ENCODE results near the gene CTSH.

The CTSH gene

DNA sequence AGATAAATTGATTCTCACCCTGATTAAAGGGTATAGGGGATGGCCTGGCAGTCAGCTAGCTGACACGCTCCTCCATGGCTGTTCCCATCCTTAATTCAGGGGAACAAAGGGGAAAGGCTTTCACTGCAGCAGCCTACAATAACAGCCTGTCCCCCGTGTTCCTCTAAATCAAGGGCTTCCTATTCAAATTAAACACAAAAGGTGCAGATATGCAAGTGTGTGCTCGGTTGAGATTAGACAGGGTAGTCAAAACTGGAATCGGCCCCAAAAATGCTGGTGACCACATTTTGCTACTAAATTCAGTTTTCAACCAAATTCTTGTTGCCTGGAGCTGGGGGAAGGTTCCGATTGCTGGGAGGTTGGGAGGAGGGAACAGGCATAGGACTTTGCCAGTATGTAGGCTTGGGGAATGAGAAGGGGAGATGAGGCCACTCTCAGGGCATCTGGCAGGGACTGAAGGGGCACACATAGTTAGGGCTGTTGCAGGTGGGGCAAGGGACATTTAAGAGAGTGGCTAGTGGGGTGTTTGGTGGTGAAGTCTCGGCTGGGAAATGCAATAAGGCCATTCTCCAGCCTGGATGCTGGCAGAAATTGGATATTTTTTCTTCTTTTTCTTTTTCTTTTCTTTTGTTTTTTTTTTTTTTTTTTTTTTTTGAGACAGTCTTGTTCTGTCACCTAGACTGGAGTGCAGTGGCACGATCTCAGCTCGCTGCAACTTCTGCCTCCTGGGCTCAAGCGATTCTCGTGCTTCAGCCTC, 32.9 kb upstream of the CTSH start:
- DNase-seq: no peak

DNA sequence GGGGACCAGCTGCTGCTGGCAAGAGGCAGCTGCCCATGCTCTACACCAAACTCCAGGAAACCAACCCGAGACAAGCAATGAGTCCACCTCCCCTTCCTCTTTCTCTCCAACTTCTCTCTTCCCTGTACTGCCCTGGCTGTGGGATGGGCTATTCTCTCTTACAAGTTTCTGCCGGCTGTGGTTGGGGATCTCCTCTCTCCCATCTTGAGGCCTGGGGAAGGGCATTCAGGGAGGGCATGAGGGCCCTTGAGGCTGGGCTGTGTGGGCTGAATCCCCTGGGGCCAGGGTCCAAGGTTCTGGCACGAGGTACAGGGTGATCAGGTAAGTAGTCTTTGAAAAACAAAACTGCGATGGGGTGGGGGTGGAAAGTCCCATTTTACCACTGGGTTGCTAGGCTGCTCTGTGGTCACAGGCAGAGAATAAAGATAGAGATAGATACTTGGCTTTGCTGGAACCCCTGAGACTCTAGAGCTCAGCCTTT, 32.3 kb upstream of the CTSH start:
- DNase-seq: no peak

DNA sequence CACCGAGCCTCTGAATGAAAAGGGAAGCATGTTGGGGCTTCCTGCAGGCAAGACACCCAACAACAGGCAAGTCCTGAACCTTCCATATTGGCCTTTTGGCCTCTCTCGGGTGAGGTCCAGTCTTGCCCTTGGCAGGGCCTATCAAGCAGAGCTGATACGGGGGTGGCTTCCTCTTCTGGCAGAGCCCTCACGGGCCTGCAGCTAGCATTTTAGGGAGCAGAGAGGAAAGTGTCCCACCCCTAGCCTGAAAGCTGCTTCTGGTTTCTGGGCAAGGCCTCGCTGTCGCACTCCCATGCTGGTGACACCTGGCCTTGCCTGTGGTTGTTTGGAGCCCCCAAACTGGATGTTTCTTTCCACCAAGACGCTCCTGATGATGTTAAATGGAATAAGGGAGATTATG, 31.8 kb upstream of the CTSH start:
- no peak for DNase-seq

DNA sequence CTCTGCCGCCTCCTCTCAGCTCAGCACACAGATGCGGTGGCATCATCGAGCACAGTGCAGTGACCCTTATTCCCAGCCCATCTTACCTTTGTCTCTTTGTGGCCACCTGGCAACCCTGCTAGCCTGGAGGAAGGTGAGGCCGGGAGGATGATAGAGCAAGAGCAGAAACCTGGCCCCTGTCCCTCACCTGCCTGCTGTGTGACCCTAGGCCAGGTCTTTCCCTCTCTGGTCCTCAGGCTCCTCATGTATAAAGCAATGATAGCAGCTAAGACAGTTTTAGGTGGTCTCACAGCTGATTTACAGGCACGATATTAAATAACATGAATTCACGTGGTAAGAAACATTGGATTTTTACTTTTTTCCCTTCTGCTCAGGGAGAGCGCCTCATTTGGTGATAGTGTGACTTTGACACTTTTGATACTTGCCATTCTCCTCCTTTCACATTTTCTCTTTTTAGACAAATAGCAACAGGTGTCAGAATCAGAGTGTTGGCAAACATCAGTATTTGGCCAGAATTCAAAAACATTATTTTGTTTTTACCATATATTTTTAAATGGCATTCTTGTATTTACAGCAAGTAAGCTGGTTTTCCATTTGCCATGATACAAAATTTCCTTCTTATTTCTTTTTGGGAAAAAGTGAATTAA, 29.5 kb upstream of the CTSH start:
- no peak for DNase-seq

DNA sequence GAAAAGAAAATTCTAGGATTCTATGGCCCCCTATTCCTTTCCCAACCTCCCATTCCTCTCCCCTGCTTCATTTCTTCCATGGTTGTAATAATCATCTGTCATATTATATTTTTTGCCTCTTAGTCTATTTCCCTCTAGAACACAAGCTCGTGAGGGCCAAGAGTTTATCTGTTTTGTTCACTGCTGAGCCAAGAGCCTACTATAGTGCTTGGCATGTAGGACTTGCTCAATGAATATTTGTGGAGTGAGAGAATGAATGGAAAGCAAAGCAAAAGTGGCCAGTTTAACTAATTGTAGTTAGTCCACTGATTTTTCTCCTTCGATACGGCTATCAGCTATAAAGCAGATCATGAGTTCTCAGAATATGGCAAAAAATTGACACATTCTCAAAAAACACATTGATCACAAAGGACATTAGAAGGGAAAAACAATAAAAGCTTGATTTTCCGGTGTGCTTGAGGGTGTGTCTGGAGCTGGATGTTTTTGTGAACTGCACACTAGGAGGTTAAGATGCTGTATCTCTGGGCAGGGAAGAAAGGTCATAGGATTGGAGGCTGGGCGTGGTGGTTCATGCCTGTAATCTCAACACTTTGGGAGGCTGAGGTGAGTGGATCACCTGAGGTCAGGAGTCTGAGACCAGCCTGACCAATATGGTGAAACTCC, 25.0 kb upstream of the CTSH start:
- no peak for DNase-seq

DNA sequence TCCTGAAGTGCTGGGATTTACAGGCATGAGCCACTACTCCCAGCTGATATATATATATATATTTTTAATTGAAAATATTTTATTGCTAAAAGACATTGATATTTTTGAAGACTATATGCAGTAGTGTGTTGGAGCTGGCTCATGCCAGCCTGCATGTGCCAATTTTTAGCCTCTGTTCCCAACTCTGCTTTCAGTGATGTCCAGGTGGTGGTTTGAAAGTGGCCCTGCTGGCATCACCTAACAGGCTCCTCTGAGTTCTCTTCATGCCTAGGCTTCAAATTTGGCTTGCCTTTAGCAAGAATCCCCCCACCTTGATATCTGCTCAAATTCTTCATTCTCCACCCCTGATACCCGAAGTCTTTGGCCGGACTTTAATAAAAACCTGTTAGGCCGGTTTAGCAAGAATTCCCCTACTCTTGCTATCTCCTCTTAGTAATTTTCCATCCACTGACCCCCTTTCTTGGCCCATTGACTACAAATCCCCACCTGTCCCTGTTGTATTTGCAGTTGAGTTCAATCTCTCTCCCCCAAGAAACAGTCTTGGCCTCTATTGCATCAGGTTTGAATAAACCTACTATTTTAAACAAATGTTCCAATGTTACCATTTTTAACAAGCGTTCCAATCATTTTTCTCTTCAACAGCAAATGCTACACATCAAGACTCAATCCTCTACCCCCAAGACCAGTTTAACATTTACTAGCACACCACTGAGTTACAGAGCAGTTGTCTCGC, 23.9 kb upstream of the CTSH start:
- DNase-seq: no peak

DNA sequence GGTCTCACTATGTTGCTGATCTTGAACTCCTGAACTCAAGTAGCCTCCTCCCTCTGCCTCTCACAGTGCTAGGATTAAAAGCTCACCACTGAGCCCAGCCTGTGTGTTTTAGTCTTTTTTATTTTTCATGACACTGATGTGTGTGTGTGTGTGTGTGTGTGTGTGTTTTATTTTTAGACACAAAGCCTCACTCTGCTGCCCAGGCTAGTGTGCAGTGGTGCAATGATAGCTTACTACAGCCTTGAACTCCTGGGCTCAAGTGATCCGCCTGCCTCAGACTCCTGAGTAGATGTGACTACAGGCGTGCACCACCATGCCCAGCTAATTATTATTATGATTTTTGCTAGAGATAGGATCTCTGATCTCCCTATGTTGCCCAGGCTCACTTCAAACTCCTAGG, 23.3 kb upstream of the CTSH start:
- no peak for DNase-seq

DNA sequence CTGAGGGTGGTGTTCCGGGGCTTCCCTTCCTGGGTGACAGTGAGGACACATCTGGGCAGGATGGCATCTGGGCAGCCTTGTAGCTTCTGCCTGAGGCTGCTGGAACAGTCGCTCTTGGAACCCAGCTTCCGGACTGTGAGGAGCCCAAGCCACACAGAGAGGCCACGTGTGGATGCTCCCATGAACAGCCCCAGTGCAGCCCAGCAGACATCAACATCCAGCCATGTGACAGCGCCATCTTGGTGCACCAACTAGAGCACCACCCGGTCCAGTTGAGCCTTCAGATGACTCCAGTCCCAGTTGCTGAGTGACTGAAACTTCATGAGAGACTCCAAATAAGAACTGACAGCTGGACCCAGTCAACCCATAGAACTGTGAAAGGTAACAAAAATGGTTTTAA, 15.5 kb upstream of the CTSH start:
- DNase-seq: no peak

DNA sequence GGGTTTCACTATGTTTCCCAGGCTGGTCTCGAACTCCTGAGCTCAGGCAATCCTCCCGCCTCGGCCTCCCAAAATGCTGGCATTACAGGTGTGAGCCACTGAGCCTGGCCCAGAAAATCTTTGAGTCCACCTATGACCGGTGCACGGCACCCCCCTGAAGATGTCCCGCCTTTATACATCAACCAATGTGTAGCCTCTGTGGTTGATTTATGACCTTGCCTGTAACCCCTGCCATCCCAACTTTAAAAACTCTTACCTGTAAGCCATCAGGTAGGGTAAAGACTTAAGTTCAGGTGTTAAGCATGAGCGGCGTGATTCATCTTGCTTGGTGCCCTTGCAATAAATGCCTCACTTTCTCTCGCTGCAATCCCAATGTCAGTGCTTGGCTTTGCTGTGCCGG, 14.5 kb upstream of the CTSH start:
- DNase-seq: no peak

DNA sequence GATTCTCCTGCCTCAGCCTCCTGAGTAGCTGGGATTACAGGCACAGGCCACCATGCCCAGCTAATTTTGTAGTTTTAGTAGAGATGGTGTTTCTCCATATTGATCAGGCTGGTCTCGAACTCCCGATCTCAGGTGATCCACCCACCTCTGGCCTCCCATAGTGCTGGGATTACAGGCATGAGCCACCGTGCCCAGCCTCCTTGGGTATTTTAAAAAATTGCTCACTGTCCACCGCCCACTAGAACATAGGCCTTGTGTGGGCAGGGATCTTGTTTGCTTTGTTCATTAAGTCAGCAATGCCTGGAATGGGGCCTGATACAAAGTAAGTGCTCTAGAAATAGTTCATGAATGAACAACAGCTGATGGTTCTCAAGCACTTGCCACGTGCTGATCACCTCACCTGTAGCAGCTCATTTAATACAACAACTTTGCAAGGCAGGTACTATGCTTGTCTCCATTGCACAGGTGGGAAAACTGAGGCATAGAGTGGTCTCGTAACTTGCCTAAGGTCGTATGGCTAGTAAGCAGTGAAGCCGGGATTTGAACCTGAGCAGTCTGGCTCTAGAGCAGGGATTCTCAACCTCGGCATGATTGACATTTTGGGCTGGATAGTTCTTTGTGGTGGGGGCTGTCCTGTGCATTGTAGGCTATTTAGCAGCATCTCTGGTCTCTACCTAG, 12.7 kb upstream of the CTSH start:
- DNase-seq: no peak

DNA sequence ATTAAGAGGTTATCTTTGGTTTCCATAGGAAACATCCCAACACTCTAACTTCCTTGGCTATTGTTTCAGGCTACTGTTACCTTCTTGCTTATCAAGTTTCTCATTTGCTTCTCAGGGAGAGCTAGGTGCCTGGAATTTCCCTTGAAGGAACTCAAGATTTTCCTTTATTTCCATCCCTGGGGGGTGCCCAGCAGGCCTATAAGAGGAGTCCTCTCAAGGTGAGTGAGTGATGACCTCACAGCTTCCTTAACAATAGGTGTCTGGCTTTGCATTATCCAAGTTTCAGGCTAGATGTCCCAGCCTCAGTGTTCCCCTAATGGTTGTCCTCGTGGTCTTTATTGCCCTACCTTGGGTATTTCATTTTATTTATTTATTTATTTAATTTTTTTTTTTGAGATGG, 12.1 kb upstream of the CTSH start:
- no peak for DNase-seq

DNA sequence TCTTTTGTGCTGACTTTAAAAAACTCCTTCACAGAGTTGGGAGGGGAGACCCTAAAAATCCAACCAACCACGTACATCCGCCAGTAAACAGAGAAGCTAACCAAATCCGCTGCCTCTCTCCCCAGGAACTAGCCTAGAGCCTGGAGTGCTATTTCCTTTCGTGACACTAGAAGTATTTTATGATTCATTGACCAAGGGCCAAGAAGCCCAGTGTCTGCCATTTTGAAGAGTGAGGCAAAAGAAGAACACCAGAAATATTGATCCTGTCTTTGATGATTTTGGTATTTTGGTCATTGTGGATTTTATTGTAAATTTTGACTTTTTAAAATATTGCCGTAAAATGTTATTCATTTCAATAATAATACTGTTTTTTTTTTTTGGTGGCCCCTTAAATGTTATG, 10.5 kb upstream of the CTSH start:
- DNase-seq: no peak

DNA sequence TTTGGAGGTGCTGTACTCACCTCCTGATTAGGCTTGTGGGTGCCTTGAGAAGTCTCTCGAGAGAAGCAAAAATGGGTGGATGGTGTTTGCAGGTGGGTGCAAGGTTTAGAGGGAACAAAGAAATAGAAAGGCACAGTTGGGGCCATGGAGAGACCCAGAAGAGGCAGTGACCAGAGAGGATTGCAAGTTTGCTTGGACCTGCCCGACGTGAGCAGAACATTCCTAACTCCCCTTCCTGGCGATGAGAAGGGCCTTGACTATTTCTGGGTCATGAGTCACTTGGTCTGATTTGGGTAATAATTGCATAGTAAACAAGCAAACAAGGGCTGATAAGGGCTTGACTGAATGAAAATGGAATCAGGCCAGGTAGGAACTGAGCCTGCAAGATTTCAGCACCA, 7.0 kb upstream of the CTSH start:
- DNase-seq: no peak

DNA sequence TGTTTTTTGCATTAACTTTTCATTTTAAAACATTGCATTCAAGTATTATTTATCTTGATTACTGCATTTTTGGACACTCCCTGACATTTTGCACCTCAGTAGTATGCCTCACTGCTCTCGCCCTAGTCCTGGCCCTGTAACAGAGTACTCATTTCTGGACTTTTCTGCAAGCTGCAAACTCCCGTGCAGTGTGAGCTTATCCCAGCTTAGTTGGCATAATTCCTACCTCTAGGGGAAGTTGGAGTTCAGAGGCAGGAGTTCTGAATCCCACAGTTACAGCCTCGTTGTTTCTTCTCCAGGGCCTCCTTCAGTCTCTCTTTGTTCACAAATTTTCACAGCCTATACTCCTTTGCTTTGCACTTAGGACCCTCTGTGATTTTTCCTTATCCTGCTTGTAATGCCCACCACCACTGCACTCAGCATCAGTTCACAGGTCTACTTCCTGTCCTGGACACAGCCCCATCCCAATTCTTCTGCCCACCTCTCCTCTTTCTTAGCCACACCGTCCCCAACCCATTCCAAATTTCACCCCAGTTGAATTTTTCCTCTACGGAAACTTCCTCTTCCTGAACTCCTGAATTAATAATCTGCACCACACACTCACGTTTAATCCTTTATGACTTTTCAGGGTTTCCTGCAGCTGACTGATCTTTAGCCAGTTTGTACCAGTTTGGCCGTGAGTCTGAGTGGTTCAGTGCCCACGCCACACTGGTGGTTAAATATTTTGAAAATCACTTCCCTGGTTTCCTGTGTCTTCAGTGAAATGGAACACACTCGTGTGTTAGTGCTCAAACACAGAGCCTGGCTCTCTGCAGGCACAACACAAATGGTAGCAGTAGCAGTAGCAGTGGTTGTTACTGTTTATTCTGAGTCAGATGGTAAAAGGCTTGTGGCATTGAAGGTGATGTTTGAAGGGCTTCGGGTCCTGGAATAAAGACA, 6.3 kb upstream of the CTSH start:
- no peak for DNase-seq

DNA sequence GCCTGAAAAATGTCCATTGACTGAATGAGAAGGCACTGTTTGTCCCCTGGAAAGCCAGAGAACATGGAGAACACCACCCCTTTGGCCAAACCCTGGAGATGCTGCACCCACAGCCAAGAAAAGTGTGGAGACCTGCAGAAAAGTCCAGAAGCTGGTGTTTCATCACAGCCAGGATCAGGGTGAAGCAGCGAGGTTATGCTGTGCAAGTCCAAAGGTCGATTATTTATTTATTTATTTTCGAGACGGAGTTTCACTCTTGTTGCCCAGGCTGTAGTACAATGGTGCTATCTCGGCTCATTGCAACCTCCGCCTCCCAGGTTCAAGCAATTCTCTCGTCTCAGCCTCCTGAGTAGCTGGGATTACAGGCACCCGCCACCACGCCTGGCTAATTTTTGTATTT, 5.5 kb upstream of the CTSH start:
- no peak for DNase-seq

DNA sequence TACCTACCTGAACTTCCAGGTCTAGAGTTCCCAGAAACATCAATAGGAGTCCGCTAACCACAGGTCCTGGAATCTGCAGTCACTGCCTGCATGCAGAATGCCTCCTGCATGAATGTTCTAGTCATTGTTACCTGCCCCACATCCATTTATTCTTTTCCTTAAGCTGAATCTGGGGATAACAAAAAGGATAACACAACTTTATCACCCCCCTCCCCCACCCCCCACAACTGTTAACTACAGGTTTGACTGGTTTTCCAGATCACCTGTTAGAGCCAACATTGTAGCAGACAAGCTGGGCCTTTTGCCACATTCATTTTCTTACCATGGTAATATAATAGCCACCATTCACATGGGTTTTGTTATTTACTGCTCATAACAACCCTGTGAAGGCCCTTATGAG, 4.6 kb upstream of the CTSH start:
- no peak for DNase-seq

DNA sequence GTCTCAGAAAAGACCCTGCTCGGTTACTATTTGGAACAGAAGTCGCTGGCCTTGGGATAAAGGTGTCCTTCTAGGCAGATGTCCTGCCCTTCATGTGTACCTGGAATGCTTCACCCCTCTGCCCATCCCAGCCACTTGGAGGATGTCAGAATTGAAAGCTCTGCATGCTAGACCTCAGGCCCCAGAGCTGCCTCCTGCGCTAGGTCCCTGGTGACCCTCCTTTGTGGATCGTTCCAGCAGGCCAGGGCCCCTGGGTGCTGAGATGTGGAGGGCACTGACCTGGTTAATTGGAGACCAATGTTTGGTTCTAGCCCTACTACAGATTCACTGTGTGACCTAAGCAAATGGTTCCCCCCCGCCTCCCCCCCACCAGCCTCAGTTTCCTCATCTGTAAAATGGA, 2.7 kb upstream of the CTSH start:
- no peak for DNase-seq

DNA sequence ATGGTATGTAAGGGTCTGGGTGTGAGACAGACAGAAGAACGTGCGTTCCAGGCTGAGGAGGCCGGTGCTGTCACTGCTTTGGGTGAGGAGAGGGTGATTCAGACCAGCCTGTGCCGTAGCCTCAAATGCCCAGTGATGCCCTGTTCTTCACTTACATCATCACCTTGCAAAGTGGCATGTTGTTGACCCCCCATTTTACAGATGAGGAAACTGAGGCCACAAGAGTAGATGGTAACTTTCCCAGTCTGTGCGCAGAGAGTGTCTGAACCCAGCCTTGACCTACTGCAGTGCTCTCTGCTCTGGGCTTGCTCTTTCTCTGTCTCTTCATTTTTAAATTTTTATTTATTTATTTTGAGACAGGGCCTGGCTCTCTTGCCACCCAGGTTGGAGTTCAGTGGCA, 1.6 kb upstream of the CTSH start:
- DNase-seq: no peak

DNA sequence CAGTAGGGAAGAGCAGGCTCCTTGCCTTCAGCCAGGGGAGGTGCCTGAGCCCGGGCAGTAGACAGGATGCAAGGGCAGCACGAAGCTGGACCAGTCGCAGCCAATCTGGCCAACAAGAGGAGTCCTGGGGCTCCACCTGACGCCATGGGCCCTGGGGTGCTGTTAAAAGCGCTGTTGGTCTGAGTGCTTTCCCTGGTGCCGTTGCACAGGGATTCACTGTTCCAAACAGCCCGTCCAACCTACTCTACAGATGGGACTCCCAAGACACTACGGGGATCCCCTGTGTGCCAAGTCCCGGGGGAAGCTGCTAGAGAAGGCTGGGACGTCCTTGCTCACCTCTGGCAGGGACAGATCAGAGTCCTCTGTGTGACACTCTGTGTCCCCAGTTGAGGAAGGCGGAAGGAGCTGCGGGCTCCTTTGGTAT, 632 bp downstream of the CTSH start:
- DNase-seq: no peak

DNA sequence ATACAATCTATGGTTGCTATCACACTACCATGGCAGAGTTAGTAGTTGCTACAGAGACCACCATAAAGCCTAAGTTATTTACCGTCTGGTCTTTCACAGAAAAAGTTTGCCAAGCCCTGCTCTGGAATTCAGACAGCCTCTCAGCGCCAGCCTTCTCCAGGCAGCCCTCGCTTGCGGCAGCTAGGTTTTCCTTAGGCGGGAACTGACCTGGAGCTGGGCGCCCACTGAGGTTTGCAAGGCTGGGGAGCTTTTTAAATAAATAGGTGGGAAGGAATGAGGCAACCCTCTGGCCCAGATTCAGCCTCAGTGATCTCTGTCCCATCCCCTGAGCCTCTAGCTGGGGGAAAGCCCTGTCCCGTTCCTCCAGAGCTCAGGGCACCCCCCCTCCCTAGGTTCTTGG, 1.2 kb downstream of the CTSH start:
- no peak for DNase-seq

DNA sequence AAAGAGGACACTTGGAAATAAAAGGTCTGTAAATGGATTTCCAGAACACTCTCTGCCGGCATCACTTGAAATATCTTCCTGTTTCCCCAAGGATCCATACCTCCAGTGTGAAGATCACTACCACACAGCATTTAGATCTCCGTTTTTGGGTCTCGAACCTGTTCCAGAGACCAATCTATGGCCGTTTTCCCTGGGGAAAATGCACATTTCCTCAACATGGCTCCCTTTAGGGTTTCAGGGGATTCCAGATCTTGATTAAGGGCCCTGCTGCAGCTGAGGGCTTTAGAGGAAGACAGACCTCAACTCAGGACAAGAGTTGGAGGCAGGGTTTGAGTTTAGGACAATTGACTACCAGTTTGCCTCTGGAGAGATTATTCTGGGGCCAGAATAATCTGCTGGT, 2.1 kb downstream of the CTSH start:
- no peak for DNase-seq

Data from activated CD8-positive, alpha-beta memory T cell treated with anti-CD3 and anti-CD28 coated beads, Interleukin-2, amount 50 U/mL, for 4 hours (primary cell).